Middle frontal gyrus (tissue), 1 donor: Measurements from ENCODE around the gene SUPV3L1.
A peak's percentile ranks its signal among the peaks of the same experiment; 100 is the strongest.
"Not testable (repeated sequence)": the region's sequence is repeated elsewhere in the genome, so short reads cannot be mapped to it uniquely, and the experiment has no call there.

ENCODE experiments used
- DNase-seq: peaks from one replicate; pipeline ENCODE4 v3.0.0-alpha.2; 2015; ENCODE audit warnings: low spot score; ENCODE audit errors: extremely low spot score

The SUPV3L1 gene

DNA sequence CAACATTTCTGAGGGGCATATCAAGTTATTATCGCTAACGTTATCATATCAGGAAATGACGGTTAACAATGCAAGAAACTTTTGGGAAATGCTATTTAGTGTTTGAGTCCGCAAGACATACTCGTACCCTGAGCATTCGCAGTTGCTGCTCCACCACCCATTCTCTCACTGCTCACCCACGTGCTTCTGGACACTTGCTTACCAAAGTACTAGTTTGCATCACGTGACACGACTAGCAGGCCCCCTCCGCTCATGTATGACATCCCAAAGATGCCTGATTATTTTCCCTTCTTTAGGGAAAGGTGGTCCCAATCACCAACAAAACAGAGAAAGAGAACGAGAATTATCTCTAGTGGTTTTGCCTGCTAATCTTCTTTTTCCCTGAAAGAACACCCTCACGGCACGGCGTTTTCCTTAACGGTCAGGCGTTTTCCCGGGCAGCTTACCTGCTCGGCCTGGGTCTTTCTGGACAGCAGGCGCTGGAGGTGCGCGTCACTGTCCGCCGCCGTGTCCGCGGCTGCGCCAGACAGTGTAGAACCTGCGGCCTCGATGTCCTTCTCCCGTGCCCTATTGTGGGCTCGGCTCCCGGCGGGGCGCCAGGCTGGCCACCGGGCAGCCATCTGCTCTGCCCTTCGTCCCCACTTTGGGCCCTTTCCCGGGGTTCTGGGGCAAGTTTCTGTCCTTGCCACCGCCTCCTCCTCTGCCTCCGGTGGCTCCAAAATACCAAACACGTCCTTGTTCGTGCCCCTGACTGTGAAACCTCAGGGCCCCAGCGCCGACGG is at the start of gene SUPV3L1:
SUPV3L1 (plus strand) TSS at position 492 of the 782 bp plus-strand sequence; CDS start at position 550, 58 bp downstream.
- peak; percentile 94 for DNase-seq

DNA sequence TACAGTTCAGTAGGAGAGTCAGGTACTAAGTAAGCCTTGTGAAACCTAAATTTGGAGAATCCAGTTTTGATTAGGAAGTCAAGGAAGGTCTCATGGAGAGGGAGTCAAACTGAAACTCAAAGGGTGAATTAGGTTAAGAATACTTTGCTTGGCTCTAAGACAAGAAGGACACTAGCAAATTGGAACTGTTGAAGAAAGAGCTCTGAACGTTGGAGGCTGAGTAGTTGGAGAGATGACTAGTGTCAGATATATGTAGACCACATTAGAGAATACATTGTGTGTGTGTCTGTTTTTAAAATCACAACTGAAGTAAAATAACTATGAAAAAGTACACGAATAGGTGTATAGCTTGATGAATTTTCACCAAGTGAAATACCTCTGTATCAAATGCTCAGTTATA is 49.8 kb upstream of the SUPV3L1 start:
- DNase-seq, result no peak

DNA sequence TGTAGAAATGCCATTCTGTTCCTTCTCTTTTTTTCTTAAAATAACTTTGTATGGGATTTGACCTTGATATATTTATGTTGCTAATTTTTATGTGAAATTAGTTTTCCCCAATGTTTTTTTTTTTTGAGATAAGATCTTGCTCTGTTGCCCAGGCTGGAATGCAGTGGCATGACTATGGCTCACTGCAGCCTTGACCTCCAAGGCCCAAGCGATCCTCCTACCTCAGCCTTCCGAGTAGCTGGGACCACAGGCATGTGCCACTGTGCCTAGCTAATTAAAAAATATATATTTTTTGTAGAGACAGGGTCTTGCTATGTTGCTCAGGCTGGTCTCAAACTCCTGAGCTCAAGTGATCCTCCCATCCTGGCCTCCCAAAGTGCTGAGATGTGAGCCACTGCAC is 40.1 kb upstream of the SUPV3L1 start:
- no peak for DNase-seq

DNA sequence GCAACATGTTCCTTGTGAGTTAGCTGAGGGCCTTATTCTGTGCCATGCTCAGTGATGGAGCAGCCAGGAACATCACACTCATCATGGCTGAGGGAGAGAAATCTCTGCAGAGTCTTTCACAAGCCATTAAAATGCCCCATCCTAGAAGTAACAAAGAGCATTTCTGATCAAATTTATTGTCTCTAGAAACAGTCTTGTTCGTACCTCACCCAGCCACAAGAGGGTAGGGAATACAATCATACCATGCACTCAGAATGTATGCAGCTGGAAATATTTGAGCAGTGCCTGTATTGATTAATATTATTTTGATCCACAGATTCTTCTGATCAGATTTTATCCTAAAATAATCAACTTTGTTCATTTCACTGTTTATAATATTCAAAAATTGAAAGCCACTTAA is 38.7 kb upstream of the SUPV3L1 start:
- no peak for DNase-seq

DNA sequence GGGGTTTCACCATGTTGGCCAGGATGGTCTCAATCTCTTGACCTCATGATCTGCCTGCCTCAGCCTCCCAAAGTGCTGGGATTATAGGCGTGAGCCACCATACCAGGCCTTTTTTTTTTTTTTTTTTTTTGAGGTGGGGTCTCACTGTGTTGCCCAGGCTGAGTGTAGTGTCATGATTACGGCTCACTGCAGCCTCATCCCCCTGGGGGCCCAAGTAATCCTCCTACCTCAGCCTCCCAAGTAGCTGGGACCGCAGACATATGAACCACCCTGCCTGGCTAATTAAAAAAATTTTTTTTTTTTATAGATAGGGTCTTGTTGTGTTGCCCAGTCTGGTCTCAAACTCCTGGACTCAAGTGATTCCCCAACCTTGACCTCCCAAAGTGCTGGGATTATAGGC is 38.0 kb upstream of the SUPV3L1 start:
- not testable (repeated sequence) for DNase-seq

DNA sequence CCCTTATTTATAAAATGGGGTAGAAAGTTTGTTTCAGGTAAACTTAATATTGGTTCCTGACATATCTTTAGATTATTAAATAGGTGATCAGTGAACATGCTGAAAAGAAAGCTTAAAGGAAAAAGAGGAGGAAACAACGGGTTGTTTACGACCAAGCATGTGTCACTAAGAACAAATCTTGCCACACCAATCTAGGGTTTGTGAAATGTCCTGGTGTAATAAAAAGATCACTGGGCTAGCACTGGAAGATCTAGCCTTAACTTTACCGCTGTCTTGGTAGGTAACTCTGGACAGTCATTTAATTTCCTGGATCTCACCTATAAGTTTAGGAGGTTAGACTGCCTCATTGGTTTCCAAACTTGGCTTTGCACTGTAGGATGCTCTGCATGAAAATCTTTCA is 37.1 kb upstream of the SUPV3L1 start:
- DNase-seq, result no peak

DNA sequence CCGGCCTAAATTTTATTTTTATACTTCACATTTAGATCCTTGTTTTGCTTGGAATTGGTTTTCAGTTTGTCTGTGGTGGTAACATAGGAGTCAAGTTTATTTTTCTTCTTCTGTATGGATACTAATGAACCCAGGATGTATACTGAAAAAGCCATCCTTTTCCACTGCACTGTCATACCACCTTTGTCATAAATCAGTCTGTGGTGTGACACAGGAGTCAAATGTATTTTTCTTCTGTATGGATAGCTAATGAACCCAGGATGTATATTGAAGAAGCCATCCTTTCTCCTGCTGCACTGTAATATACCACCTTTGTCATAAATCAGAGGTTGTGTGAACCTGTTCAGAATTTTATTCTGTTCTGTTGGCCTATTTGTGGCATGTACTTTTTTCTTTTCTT is 34.7 kb upstream of the SUPV3L1 start:
- no peak for DNase-seq

DNA sequence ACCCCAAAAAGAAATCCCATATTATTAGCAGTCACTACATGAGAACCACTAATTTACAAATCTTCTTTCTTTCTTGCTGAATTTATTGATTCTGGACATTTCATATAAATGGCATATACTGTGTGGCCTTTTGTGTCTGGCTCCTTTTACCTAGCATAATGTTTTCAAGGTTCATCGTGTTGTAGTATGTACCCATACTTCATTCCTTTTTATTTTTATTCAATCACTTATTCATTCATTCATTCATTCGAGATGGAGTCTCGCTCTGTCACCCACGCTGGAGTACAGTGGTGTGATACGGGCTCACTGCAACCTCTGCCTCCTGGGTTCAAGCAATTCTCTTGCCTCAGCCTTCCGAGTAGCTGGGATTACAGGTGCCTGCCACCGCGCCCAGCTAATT is 34.2 kb upstream of the SUPV3L1 start:
- DNase-seq, result no peak

DNA sequence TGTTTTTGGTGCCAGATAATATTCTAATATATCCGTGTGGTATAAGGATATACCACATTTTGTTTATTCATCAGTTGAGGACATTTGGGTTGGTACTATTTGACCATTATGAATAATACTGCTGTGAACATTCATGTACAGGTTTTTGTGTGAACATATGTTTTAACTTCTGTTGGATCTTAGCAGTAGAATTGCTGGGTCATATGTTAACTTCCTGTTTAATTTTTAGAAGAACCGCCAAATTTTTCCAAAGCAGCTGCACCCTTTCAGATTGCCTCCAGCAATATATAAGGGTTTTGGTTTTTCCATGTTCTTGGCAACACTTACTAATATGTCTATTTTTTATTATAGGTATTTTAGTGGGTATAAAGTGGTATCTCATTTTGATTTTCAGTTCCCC is 33.3 kb upstream of the SUPV3L1 start:
- DNase-seq, result no peak

DNA sequence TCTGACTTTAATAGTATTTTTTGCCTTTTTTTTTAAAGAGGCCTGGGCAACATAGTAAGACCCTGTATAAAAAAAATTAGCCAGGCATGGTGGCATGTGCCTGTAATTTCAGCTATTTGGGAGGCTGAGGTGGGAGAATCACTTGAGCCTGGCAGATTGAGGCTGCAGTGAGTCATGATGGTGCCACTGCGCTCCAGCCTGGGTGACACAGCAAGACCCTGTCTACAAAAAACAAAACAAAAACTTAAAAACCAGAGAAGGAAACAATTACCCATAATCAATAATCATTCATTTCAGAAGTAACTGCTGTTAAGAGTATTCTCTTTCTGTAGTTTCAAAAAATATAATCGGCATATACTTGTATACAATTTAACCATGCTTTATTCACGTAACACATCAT is 28.1 kb upstream of the SUPV3L1 start:
- no peak for DNase-seq

DNA sequence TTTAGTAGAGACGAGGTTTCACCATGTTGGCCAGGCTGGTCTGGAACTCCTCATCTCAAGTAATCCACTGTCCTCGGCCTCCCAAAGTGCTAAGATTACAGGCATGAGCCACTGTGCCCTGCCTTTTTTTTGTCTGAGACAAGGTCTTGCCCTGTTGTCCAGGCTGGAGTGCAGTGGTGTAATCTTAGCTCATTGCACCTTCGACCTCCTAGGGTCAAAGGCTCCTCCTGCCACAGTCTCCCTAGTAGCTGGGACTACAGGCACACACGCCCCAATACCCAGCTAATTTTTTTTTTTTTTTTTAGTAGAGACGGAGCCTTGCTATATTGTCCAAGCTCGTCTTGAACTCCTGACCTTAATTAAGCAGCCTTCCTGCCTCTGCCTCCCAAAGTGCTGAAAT is 26.8 kb upstream of the SUPV3L1 start:
- no peak for DNase-seq

DNA sequence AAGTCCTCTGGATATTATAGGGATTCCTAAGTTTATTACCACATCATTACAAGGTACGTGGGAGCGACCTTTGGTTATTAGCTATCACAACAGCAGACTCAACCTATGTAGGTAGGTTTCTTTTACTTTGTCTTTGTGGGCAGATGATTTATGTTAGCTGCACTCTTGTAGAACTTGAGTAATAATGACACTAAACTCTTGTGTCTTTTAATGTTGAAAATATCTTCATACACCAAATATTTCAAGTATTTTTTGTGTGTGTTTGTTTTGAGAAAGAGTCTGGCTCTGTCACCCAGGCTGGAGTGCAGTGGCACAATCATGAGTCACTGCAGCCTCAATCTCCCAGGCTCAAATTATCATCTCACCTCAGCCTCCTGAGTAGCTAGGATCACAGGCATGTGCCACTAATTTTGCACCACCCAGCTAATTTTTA is 19.2 kb upstream of the SUPV3L1 start:
- DNase-seq, result no peak

DNA sequence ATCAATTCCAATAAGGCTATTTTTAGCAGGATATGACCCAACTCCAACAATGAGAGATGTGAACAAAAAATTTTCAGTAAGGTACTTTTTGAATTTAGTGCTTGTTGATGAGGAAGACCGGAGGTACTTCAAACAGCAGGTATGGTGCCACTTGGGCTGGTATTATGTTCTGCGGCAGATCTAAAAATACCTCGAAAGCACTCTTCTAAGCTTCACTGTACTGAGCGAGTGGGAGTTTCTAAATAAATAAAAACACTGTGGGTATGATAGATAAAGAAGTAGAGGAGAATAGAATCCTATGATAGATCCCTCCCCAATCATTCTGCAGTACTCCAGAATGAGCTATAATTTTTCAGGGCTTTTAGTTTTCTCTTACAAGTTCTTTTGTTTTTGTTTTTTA is 11.5 kb upstream of the SUPV3L1 start:
- DNase-seq, result no peak

DNA sequence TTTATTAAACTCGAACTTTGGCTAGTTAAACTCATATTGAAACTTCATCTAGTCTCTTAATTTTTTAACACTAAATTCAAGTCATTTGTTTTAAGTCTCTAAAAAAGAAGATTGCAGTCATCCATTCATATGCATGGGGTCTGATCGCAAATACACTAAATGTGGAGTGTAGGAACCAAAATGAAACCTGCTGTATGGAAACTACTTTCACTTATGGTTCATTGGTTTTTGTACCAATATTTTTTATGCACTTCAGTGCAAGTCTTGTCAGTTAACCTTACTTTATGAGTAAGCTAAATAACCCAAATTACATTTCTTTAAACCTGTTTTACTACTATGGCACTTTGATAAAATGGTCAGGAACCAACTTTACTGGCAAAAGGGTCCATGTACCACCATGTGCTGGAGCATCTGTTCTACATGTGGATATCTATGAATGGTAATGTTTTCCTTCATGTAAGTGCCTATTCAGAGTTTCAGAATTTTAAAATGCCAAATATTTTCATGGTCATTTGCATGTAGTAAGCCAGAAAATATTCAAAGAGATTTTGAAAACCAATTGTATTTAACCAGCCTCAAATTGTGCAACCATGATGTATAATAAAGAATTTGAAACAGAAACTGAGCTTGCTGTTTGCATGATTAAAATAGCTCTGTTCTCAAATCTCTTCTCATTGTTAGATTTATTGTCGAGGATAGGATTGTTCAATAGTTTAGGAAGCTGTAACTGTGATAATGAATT is 7.6 kb upstream of the SUPV3L1 start:
- no peak for DNase-seq

DNA sequence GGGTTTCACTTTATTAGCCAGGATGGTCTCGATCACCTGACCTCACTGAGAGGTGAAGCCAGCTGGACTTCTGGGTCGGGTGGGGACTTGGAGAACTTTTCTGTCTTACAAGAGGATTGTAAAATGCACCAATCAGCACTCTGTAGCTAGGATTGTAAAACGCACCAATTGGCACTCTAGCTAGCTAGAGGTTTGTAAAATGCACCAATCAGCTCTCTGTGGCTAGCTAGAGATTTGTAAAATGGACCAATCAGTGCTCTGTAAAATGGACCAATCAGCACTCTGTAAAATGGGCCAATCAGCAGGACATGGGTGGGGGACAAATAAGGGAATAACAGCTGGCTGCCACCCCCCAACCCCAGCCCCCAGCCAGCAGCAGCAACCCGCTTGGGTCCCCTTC is 4.7 kb upstream of the SUPV3L1 start:
- not testable (repeated sequence) for DNase-seq

DNA sequence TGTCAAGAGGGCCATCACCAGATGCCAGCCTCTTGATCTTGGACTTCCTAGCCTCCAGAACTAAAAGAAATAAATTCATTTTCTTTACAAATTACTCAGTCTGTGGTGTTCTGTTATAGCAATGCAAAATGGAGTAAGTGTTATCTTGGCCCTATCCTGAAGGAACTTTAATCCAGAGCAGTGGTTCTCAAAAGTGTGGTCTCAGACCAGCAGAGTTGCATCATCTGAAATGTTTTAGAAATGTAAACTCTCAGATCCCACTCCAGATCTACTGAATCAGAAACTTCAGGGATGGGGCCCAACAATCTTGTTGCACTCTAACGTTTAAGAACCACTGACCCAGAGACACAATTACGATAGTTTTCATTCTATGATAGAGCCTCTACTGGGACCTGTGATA is 3.2 kb upstream of the SUPV3L1 start:
- no peak for DNase-seq

DNA sequence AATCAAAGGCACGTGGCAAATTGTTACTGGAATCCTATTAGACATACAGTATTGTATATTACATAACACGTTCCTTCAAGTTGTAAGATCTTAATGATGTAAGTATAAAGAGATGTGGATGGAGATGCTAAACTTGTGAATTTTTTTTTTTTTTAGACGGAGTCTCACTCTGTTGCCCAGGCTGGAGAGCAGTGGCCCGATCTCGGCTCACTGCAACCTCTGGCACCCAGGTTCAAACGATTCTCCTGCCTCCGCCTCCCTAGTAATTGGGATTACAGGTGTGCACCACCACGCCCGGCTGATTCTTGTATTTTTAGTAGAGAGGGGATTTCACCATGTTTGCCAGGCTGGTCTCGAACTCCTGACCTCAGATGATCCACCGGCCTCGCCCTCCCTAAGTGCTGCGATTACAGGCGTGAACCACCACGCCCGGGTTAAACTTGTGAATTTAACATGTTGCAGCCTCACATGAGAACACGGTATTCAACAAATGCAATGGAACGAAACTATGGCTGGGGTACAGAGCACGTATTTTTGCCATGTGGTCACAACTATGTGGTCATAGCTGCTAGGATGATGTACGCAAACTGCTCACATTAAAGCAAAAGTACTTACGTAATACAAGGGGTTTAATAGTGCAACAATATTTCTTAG is 818 bp upstream of the SUPV3L1 start:
- no peak for DNase-seq

DNA sequence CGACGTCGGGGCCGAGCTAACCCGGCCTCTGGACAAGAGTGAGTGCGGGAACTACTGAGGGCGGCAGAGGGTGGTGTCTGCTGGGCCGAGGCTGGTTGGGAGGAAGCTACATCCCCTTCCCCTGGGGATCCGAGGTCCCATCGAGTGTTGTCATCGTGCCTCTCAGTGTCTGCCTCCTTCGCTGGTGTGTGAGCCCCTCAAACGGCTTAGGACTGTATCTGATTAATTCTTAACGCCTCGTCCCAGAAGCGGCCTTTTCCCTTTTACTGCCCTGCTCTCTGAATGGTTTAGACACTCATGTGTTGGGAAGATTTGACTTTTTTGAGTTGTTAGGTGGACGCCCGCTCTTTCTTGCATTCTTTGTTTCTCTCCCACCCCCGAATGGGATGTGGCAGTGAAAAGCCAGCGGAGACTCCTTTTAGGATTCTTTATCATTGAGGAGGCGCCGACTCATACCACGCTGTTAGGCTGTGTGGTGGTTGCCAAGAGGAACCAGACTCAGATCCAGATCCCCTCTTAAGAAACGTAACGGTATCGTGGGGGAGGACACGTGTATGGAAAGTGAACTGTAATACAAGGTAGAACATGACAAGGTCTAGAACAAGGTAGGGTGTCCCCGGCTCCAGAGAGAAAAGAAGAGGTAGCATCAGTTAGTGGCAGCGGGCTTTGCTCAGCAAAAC is 631 bp downstream of the SUPV3L1 start:
- DNase-seq, result no peak

DNA sequence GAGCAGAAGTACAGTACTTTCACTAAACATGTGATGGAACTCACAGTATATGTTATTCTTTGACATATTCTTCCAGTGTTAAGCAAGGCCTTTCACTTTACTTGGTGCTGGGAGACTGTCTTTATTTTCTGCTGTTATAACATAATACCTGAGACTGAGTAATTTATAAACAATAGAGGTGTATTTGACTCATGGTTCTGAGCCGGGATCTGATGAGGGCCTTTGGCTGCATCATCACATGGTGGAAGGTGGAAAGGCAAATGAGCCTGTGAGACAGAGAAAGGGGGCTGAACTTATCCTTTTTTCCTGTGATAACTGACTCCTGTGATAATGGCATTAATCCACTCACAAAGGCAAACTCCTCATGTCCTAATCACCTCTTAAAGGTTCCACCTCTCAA is 1.4 kb downstream of the SUPV3L1 start:
- no peak for DNase-seq

DNA sequence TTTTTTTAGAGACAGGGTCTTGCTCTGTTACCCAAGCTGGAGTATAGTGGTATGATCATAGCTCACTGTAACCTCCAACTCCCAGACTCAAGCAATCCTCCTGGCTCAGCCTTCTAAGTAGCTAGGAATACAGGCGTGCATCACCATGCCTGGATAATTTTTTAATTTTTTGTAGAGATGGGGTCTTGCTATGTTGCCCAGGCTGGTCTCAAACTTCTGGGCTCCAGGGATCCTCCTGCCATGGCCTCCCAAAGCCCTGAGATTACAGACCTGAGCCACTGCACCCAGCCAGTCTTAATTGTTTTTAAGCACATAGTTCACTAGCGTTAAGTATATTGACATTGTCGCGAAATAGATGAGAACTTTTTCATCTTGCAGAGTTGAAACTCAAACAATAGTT is 2.0 kb downstream of the SUPV3L1 start:
- no peak for DNase-seq

DNA sequence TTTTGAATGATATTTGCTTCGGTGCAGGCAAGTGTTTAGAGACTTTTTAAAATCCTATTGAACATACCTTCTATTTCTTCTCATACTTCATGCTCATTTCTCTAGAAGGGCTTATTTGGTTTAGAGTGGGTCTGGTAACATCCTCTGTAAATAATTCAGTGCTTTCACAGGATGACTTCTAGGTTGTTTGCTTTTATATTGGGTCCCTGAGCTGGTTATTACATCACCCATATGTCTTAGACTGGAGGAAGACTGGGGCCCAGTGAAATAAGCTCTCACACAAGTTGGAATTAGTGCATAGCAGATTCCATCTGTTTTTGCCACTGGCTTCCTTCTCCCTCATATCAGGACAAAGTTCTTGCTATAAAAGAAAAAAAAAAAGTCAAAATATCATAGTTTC is 6.5 kb downstream of the SUPV3L1 start:
- no peak for DNase-seq

DNA sequence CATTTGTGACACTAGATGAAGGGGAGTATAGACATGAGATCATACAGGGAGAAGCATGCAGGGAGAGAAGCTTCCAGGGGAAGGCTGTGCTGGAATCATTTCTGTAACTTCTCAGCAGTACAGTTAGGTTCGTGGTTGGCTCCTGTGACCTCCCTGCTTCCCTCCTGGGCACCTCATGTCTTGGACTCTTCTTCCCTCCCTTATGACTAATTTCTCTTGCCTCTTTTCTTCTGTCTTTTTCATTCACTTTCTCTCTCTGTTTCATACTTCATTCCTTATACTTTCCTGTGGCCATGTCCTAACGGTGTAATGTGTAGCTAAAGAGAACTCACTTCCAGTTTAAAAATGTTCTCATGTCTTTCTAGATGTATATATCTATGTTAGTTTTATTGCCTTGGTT is 21.0 kb downstream of the SUPV3L1 start:
- no peak for DNase-seq
